Measurements from ENCODE around the gene SLC29A4. TPM values are rescaled to one million over a fixed set of nuclear protein-coding genes. Genes with fewer than 3 reads are reported as not detected.

SLC29A4 gene
- total RNA-seq, 1 experiment from 2014 or later = 24.5 TPM

DNA sequence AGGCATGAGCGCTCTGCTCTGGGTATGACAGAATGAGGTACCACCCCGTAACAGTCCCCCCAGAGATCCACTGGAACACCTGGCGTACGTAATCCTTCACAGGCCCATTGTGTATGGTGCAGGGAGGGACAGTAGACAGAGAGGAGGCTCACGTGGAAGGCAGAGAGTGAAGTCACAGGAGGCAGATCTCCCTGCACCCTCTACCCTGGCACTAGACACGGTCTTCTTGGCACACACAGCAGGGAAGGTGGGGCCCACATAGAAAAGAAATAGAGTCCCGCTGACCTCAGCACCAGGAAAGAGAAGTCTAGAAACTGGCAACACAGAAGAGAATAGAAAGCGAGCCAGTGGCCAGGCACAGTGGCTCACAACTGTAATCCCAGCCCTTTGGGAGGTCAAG is 51.9 kb downstream of the SLC29A4 start:
- TF ChIP-seq SRF (IDR thresholded peaks at IDR 0.05; ENCODE audit: low read depth) = no peak
- TF ChIP-seq ELF1 (IDR thresholded peaks at IDR 0.05; ENCODE audit: borderline replicate concordance, low read depth) = no peak
- TF ChIP-seq, protein P1, sequence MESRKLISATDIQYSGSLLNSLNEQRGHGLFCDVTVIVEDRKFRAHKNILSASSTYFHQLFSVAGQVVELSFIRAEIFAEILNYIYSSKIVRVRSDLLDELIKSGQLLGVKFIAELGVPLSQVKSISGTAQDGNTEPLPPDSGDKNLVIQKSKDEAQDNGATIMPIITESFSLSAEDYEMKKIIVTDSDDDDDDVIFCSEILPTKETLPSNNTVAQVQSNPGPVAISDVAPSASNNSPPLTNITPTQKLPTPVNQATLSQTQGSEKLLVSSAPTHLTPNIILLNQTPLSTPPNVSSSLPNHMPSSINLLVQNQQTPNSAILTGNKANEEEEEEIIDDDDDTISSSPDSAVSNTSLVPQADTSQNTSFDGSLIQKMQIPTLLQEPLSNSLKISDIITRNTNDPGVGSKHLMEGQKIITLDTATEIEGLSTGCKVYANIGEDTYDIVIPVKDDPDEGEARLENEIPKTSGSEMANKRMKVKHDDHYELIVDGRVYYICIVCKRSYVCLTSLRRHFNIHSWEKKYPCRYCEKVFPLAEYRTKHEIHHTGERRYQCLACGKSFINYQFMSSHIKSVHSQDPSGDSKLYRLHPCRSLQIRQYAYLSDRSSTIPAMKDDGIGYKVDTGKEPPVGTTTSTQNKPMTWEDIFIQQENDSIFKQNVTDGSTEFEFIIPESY (IDR thresholded peaks at IDR 0.05; ENCODE audit: extremely low read depth, insufficient replicate concordance, low read length) = no peak
- TF ChIP-seq MAX (IDR thresholded peaks at IDR 0.05) = no peak
- no peak for TF ChIP-seq ZFX (IDR thresholded peaks at IDR 0.05)
- TF ChIP-seq FOSL1 (IDR thresholded peaks at IDR 0.05; ENCODE audit: low read depth) = no peak
- TF ChIP-seq YY1 (IDR thresholded peaks at IDR 0.05; ENCODE audit: extremely low read depth, insufficient replicate concordance, low read depth, low read length) = no peak
- TF ChIP-seq CEBPB (IDR thresholded peaks at IDR 0.05; ENCODE audit: low read depth) = no peak
- no peak for TF ChIP-seq RAD21 (IDR thresholded peaks at IDR 0.05; ENCODE audit: low read depth)
- no peak for TF ChIP-seq EZH2phosphoT487 (IDR thresholded peaks at IDR 0.05; ENCODE audit: borderline replicate concordance)
- no peak for TF ChIP-seq ZNF274 (IDR thresholded peaks at IDR 0.05; ENCODE audit: low read depth, low read length)
- TF ChIP-seq EZH2 (IDR thresholded peaks at IDR 0.05) = no peak
- TF ChIP-seq CTCF (IDR thresholded peaks at IDR 0.05 in 2 of 3, conservative IDR thresholded peaks at IDR 0.05 in 1 of 3; ENCODE audit: borderline replicate concordance in 1 of 3, insufficient read depth in 1 of 3, low read depth in 2 of 3, low read length in 2 of 3) = no peak
- TF ChIP-seq POLR2AphosphoS5 (IDR thresholded peaks at IDR 0.05; ENCODE audit: low read depth, low read length) = no peak
- no peak for TF ChIP-seq POLR2A (IDR thresholded peaks at IDR 0.05; ENCODE audit: borderline replicate concordance, extremely low read depth, insufficient read depth, insufficient read length)
- TF ChIP-seq TCF7L2 (IDR thresholded peaks at IDR 0.05; ENCODE audit: borderline replicate concordance, extremely low read depth, insufficient read depth, insufficient read length) = no peak
- TF ChIP-seq, protein P2, sequence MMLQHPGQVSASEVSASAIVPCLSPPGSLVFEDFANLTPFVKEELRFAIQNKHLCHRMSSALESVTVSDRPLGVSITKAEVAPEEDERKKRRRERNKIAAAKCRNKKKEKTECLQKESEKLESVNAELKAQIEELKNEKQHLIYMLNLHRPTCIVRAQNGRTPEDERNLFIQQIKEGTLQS (IDR thresholded peaks at IDR 0.05) = no peak
- H2AFZ ChIP-seq (ENCODE audit: low read depth, low read length, poor library complexity, severe bottlenecking) = no peak overlapping the region
- H3K27ac ChIP-seq (ENCODE audit: low read depth, low read length) = no peak overlapping the region
- no peaks in the 10 kb centered on the region for H3K27me3 ChIP-seq (ENCODE audit: insufficient read depth, low read length)
- H3K9ac ChIP-seq (ENCODE audit: low read length) = no peak overlapping the region
- no peaks in the 10 kb centered on the region for H3K4me1 ChIP-seq (ENCODE audit: control insufficient read depth in 1 of 2, insufficient read depth in 2 of 2, low read length in 2 of 2)
- no peak overlapping the region for H3K4me3 ChIP-seq (replicated peaks in 1 of 2; ENCODE audit: low read depth in 1 of 2, low read length in 2 of 2)
- DNase-seq (ENCODE audit: low read depth, low spot score) = no peak
- ATAC-seq = no peak
- CTCF ChIA-PET = no interaction called here
- RAD21 ChIA-PET (ENCODE audit: low non-redundant PET in 1 of 2, low total read pairs in 2 of 2, uncharacterized antibody in 2 of 2, unreplicated experiment in 2 of 2) = no interaction called here
- BruUV-seq (replicated peaks) = no TSS peak
- no peaks in the 10 kb centered on the region for H3K9me3 ChIP-seq (ENCODE audit: control insufficient read depth in 1 of 2, insufficient read depth in 1 of 2, low read depth in 1 of 2, low read length in 2 of 2)
- POLR2A ChIA-PET = no interaction called here
- no peaks in the 10 kb centered on the region for H3K9me2 ChIP-seq (ENCODE audit: insufficient read depth)
- no peaks in the 10 kb centered on the region for H4K20me1 ChIP-seq (ENCODE audit: insufficient read depth)
- H3K79me2 ChIP-seq (ENCODE audit: insufficient read depth, low read length) = peaks cover 5% of the 10 kb centered on the region; the same call in 1 of the 2 replicates
- peaks cover 8 to 9% of the 10 kb centered on the region in 2 experiments for H3K36me3 ChIP-seq (ENCODE audit: control insufficient read depth in 1 of 2, insufficient read depth in 2 of 2, low read length in 2 of 2)
- intact Hi-C loops (cut with micrococcal nuclease) = no loop called here
- no peak overlapping the region for H3K4me2 ChIP-seq (ENCODE audit: low read length)
